H4 (cell line): ENCODE measurements around the gene CATSPERB. TPM values are rescaled to one million over a fixed set of nuclear protein-coding genes. Genes with fewer than 3 reads are reported as not detected.

ENCODE experiments used
- total RNA-seq: library from RNA; depleted of rRNA; stranded (reverse); fragments of >200 nt; shearing (Covaris generic); gene quantifications from 2 replicates; pipeline ENCODE4 v1.2.3, GENCODE V29; 2014; rRNA removed

The CATSPERB gene
- total RNA-seq, 1 experiment from 2014 or later, result 0.06 TPM

Other genes starting within 250 kb of the CATSPERB start
- gene PPP4R3A, start 221.8 kb downstream of the CATSPERB start, total RNA-seq, result 24.2 and 25.7 TPM in 2 replicates
- 2.4 and 3.1 TPM in 2 replicates for gene TC2N, start 135.4 kb upstream of the CATSPERB start, total RNA-seq
- 10.1 and 14.2 TPM in 2 replicates for gene FBLN5, start 215.6 kb upstream of the CATSPERB start, total RNA-seq